BLaER1 (cell line): Measurements from ENCODE around the gene ST3GAL3.
A peak's percentile ranks its signal among the peaks of the same experiment; 100 is the strongest.

ENCODE experiments used
- H3K27ac ChIP-seq: shearing (Covaris generic); formaldehyde crosslinking; 2 replicates; pipeline ENCODE4 v1.8.1; 2022
- H3K27me3 ChIP-seq: shearing (Covaris generic); formaldehyde crosslinking; 2 replicates; pipeline ENCODE4 v1.8.1; 2022
- H3K36me3 ChIP-seq: shearing (Covaris generic); formaldehyde crosslinking; 2 replicates; pipeline ENCODE4 v1.8.1; 2022
- H3K4me1 ChIP-seq: shearing (Covaris generic); formaldehyde crosslinking; 2 replicates; pipeline ENCODE4 v1.8.1; 2022
- H3K4me2 ChIP-seq: shearing (Covaris generic); formaldehyde crosslinking; 2 replicates; pipeline ENCODE4 v1.8.1; 2022
- H3K4me3 ChIP-seq: shearing (Covaris generic); formaldehyde crosslinking; 2 replicates; pipeline ENCODE4 v1.8.1; 2022
- H3K9ac ChIP-seq: shearing (Covaris generic); formaldehyde crosslinking; 2 replicates; pipeline ENCODE4 v1.8.1; 2022
- H3K9me3 ChIP-seq: shearing (Covaris generic); formaldehyde crosslinking; 2 replicates; pipeline ENCODE4 v1.8.1; 2022
- H4K20me1 ChIP-seq: shearing (Covaris generic); formaldehyde crosslinking; 2 replicates; pipeline ENCODE4 v1.8.1; 2022
- Cebpa-rat ChIP-seq: shearing (Covaris generic); IDR thresholded peaks from 2 replicates; pipeline ENCODE4 v1.8.1; 2022

Gene ST3GAL3

DNA sequence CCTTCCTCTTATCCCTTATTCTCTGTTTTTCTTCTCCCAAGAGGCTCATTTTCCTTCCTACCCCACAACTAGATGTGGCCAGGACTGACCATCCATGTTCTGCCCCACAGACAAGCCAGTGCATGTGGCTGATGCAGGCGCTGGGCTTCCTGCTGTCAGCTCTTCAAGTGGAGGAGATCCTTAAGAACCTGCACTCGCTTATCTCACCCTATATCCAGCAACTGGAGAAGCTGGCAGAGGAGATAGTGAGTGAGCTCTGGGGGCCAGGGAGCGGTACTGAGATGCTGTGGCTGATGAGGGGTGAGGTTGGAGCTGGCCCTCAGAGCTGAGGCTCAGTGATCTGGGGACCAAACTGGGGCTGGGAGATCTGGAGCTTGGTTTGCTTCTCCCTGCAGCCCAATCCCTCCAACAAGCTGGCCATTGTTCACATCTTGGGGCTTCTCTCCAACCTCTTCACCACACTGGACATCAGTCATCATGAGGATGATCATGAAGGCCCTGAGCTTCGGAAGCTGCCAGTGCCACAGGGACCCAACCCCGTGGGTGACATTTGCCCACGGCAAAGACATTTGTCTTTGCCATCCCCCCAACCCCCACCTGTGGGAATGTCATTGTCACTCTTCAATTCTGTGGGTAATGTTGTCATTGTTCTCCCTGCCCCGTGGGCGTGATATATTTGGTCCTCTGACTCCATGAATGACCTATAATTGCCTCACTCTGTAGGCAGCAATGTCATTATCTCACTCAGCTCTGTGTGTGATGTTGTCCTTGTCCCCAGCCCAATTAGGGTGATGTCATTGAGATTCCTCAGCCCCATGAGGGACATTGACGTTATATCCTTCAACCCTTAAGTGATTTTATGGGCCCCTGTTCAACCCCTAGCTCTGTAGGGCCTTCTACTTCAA is 251.3 kb downstream of the ST3GAL3 start:
- Histone ChIP-seq H3K9ac (no peak overlapping the region), H3K9me3 (no peaks in the 10 kb centered on the region), H3K4me3 (no peak overlapping the region), H3K4me2 (no peak overlapping the region), H4K20me1 (peaks cover 13% of the 10 kb centered on the region), H3K27ac (no peak overlapping the region), H3K27me3 (no peaks in the 10 kb centered on the region), H3K4me1 (no peaks in the 10 kb centered on the region), H3K36me3 (peaks cover 77% of the 10 kb centered on the region)
- TF ChIP-seq Cebpa-rat = no peak

DNA sequence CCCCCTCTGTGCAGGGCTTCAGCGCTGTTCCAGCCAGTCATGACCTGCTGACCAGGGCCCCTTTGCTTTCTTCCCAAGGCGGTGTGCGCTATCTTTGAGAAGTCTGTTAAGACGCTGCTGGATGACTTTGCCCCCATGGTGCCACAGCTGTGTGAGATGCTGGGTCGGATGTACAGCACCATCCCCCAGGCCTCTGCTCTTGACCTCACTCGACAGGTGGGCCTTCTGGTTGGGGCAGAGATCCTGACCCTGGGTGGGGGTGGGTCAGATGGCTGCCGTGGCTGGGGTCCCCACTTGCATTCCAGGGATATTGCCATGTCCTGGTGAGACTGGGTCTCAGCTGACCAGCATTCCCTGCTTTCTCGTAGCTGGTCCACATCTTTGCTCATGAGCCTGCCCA is 253.5 kb downstream of the ST3GAL3 start:
- Histone ChIP-seq H3K36me3 (peaks cover 88% of the 10 kb centered on the region), H4K20me1 (peaks cover 4% of the 10 kb centered on the region; the same call in 1 of the 2 replicates), H3K9ac (no peak overlapping the region), H3K27me3 (no peaks in the 10 kb centered on the region), H3K4me3 (no peak overlapping the region), H3K27ac (no peak overlapping the region), H3K4me2 (no peak overlapping the region), H3K4me1 (no peaks in the 10 kb centered on the region), H3K9me3 (no peaks in the 10 kb centered on the region)
- no peak for TF ChIP-seq Cebpa-rat

DNA sequence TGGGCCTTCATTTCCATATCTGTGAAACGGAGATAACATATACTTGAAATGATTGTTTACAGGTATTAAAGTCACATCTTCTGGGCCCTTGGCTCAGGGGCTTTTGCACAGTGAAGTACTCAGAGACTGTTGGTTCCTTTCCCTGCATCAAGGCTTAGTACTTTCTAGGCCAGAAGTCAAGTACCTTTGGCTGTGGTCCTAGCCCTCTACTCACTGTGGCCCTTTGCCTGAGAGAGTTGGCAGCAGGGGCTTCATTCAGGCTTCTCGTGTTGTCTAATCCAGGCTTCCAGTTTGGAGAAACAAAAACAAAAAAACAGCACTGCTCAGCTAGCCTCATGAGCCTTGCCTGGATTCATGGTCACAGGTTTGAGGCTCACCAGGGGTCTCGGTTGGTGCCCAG is 254.4 kb downstream of the ST3GAL3 start:
- TF ChIP-seq Cebpa-rat = no peak
- no peaks in the 10 kb centered on the region for H3K9me3 ChIP-seq
- H3K4me3 ChIP-seq = no peak overlapping the region
- no peaks in the 10 kb centered on the region for H3K4me1 ChIP-seq
- H3K9ac ChIP-seq = no peak overlapping the region
- peaks cover 5% of the 10 kb centered on the region; the same call in 1 of the 2 replicates for H4K20me1 ChIP-seq
- no peak overlapping the region for H3K27ac ChIP-seq
- H3K27me3 ChIP-seq = no peaks in the 10 kb centered on the region
- peaks cover 88% of the 10 kb centered on the region for H3K36me3 ChIP-seq
- H3K4me2 ChIP-seq = no peak overlapping the region

DNA sequence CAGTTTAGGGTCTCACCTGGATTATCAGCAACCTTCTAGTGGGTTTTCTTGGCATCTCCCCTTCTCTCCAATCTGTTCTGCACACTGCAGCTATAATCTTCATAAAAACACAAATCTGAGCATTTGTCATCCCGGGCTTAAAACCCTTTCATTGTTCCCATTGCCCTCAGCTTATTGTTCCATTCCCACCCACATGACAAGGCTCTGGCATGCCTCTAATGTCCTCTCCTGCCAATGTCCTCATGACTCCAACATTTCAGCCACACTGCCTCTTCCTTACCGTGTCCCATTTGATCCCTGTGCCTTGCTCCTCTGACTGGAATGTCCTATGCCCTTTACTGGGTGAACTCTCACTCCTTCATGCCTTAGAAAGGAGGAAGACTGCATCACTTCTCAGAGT is 255.0 kb downstream of the ST3GAL3 start:
- Histone ChIP-seq H3K36me3 (peaks cover 88% of the 10 kb centered on the region), H4K20me1 (peaks cover 5% of the 10 kb centered on the region; the same call in 1 of the 2 replicates), H3K9ac (no peak overlapping the region), H3K9me3 (no peaks in the 10 kb centered on the region), H3K27me3 (no peaks in the 10 kb centered on the region), H3K27ac (no peak overlapping the region), H3K4me3 (no peak overlapping the region), H3K4me1 (no peaks in the 10 kb centered on the region), H3K4me2 (no peak overlapping the region)
- TF ChIP-seq Cebpa-rat = no peak

DNA sequence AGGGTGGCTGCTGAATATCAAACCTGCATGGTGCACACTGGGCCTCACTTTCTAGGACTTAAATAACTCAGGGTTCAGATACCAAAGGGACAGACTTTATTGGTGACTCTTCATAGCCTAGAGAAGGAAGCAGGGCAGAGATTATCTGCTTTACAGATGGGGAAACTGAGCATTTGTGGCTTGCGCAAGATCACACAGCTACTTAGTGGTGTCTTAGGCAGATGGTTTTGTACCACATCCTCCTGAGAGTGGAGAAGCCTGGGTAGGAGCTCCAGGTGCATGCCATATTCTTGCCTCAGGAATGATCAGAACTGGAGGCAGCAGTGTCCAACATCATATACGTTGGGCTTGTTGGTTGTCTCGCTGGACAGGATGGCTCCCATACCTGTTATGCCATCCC is 255.7 kb downstream of the ST3GAL3 start:
- TF ChIP-seq Cebpa-rat = no peak
- H3K4me2 ChIP-seq = no peak overlapping the region
- peaks cover 5% of the 10 kb centered on the region; the same call in 1 of the 2 replicates for H4K20me1 ChIP-seq
- H3K36me3 ChIP-seq = peaks cover 88% of the 10 kb centered on the region
- H3K9me3 ChIP-seq = no peaks in the 10 kb centered on the region
- H3K27ac ChIP-seq = no peak overlapping the region
- H3K4me1 ChIP-seq = no peaks in the 10 kb centered on the region
- H3K27me3 ChIP-seq = no peaks in the 10 kb centered on the region
- no peak overlapping the region for H3K9ac ChIP-seq
- no peak overlapping the region for H3K4me3 ChIP-seq

DNA sequence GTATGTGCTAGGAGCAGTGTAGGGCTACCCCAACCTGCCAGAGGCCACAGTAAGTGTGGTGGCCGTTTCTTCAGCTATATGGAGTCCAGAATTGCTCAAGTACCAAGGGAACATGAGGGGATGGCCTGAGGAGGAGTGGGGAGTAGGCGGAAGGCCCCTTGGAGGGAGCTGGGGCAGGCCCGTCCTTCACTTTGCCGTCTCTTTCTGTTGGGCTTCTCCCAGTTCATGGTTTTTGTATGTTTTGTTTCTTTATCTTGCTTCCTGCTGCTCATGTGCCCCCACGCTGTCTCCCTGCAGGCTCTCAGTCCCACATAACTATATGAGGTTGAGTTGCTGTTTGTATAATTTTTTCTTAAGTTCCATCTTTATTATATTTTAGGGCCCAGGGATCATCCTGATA is 256.6 kb downstream of the ST3GAL3 start:
- TF ChIP-seq Cebpa-rat = no peak
- Histone ChIP-seq H3K27me3 (no peaks in the 10 kb centered on the region), H3K36me3 (peaks cover 80% of the 10 kb centered on the region), H4K20me1 (peaks cover 5% of the 10 kb centered on the region; the same call in 1 of the 2 replicates), H3K4me2 (no peak overlapping the region), H3K4me1 (no peaks in the 10 kb centered on the region), H3K9ac (no peak overlapping the region), H3K9me3 (no peaks in the 10 kb centered on the region), H3K27ac (no peak overlapping the region), H3K4me3 (no peak overlapping the region)

DNA sequence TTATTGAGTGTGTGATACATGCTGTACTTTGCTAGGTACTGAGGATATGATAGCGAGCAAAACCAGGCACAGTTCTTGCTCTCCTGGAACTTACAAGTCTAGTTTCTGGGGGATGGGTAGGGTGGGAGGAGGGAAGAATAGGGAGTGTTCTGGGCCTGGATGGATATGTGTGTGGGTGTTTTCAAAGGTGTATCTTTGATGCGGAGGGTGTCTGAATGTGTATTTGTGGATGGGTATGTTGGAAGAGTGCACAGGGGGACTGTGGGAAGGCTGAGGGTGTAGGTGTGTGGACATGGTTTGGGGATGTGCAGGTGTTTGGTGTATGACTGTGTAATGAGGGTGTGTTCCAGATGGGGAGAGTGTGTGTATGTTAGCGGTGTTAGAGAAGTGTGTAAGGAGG is 258.0 kb downstream of the ST3GAL3 start:
- H3K4me3 ChIP-seq = no peak overlapping the region
- H3K4me2 ChIP-seq = no peak overlapping the region
- peaks cover 67% of the 10 kb centered on the region for H3K36me3 ChIP-seq
- H3K27me3 ChIP-seq = no peaks in the 10 kb centered on the region
- no peak overlapping the region for H3K9ac ChIP-seq
- TF ChIP-seq Cebpa-rat = no peak
- peaks cover 9% of the 10 kb centered on the region; the same call in 1 of the 2 replicates for H4K20me1 ChIP-seq
- H3K9me3 ChIP-seq = no peaks in the 10 kb centered on the region
- H3K27ac ChIP-seq = no peak overlapping the region
- H3K4me1 ChIP-seq = peaks cover 2% of the 10 kb centered on the region

DNA sequence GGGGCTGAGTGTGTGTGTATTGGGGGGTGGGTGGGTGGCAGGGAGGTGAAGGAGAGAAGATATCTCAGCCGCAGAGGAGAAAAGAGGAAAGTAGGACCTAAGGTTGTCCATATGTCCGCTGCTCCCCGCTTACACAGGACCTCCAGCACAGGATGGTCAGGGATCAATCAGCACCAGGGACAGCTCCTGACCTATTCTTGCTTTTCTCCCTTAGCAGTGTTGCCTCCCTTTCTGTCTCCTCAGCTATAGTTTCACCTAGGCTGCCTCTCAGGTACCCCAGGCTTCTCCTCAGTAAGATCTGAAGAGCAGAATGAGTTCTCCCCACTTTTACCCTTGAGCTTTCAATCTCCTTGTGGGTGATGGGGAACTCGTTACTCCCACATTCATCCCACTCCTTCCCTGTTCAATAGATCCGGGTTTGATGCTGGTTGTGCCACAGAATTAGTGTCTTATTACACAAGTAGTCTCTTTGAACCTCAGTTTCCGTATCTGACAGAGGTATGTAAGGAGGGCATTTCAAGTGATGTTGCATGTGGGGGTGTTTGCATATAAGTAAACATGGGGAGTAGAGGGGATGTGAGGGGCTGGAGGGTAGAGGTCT is 261.1 kb downstream of the ST3GAL3 start:
- H3K9me3 ChIP-seq = no peaks in the 10 kb centered on the region
- H4K20me1 ChIP-seq = peaks cover 19% of the 10 kb centered on the region; the same call in 1 of the 2 replicates
- H3K36me3 ChIP-seq = peaks cover 62% of the 10 kb centered on the region
- H3K9ac ChIP-seq = no peak overlapping the region
- H3K27ac ChIP-seq = no peak overlapping the region
- no peak overlapping the region for H3K4me2 ChIP-seq
- peaks cover 12% of the 10 kb centered on the region for H3K4me1 ChIP-seq
- no peak for TF ChIP-seq Cebpa-rat
- H3K4me3 ChIP-seq = no peak overlapping the region
- no peaks in the 10 kb centered on the region for H3K27me3 ChIP-seq

DNA sequence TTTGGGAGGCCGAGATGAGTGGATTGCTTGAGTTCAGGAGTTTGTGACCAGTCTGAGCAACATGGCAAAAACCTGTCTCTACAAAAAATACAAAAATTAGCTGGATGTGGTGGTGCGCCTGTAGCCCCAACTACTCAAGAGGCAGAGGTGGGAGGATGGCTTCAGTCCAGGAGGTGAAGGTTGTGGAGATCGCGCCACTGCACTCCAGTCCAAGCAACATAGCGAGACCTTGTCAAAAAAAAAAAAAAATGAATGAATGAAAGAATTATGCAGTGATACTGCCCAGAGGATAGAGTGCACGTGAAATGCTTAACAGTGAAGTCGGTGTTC is 262.0 kb downstream of the ST3GAL3 start:
- no peaks in the 10 kb centered on the region for H3K27me3 ChIP-seq
- no peaks in the 10 kb centered on the region for H3K9me3 ChIP-seq
- H4K20me1 ChIP-seq = peaks cover 19% of the 10 kb centered on the region; the same call in 1 of the 2 replicates
- no peak for TF ChIP-seq Cebpa-rat
- H3K36me3 ChIP-seq = peaks cover 57% of the 10 kb centered on the region
- H3K4me2 ChIP-seq = peak overlapping the region; percentile 100
- peaks cover 22% of the 10 kb centered on the region for H3K4me1 ChIP-seq
- H3K4me3 ChIP-seq = peak overlapping the region; percentile 94
- no peak overlapping the region for H3K27ac ChIP-seq
- no peak overlapping the region for H3K9ac ChIP-seq
